ENCODE data around the gene MKKS.
"Not testable (repeated sequence)": the region's sequence is repeated elsewhere in the genome, so short reads cannot be mapped to it uniquely, and the experiment has no call there.

Gene MKKS

GRCh38 chr20:10412591-10413408 lies 21.2 kb downstream of the MKKS start:
- no peak for DNase-seq (ENCODE audit: low read depth in 2 of 2)

GRCh38 chr20:10411673-10412072 lies 22.3 kb downstream of the MKKS start:
- DNase-seq (ENCODE audit: low read depth in 2 of 2): no peak

- DNase-seq (ENCODE audit: low read depth in 2 of 2): no peak
Measured at GRCh38 chr20:10408108-10408813, 25.8 kb downstream of the MKKS start.

- no peak for DNase-seq (ENCODE audit: low read depth in 2 of 2)
Measured at GRCh38 chr20:10404959-10405530, 29.0 kb downstream of the MKKS start.

- no peak for DNase-seq (ENCODE audit: low read depth in 2 of 2)
Measured at GRCh38 chr20:10404023-10404628, 29.9 kb downstream of the MKKS start.

GRCh38 chr20:10402938-10403608 lies 30.9 kb downstream of the MKKS start:
- no peak for DNase-seq (ENCODE audit: low read depth in 2 of 2)

GRCh38 chr20:10398834-10399369 lies 35.1 kb downstream of the MKKS start:
- DNase-seq (ENCODE audit: low read depth in 2 of 2): no peak

- DNase-seq (ENCODE audit: low read depth in 2 of 2): not testable (repeated sequence)
Measured at GRCh38 chr20:10394752-10395151, 39.3 kb downstream of the MKKS start.

GRCh38 chr20:10390709-10391108 lies 43.3 kb downstream of the MKKS start:
- no peak for DNase-seq (ENCODE audit: low read depth in 2 of 2)

GRCh38 chr20:10388597-10388996 lies 45.4 kb downstream of the MKKS start:
- no peak for DNase-seq (ENCODE audit: low read depth in 2 of 2)

- no peak for DNase-seq (ENCODE audit: low read depth in 2 of 2)
Measured at GRCh38 chr20:10387686-10388085, 46.3 kb downstream of the MKKS start.

- no peak for DNase-seq (ENCODE audit: low read depth in 2 of 2)
Measured at GRCh38 chr20:10385850-10386544, 48.0 kb downstream of the MKKS start.

- no peak for DNase-seq (ENCODE audit: low read depth in 2 of 2)
Measured at GRCh38 chr20:10381477-10381876, 52.5 kb downstream of the MKKS start.

GRCh38 chr20:10379761-10380160 lies 54.3 kb downstream of the MKKS start:
- no peak for DNase-seq (ENCODE audit: low read depth in 2 of 2)

GRCh38 chr20:10376270-10377075 lies 57.5 kb downstream of the MKKS start:
- DNase-seq (ENCODE audit: low read depth in 2 of 2): no peak

- no peak for DNase-seq (ENCODE audit: low read depth in 2 of 2)
Measured at GRCh38 chr20:10375191-10375590, 58.8 kb downstream of the MKKS start.

- DNase-seq (ENCODE audit: low read depth in 2 of 2): no peak
Measured at GRCh38 chr20:10374036-10374435, 60.0 kb downstream of the MKKS start.

- no peak for DNase-seq (ENCODE audit: low read depth in 2 of 2)
Measured at GRCh38 chr20:10371467-10371866, 62.6 kb downstream of the MKKS start.

GRCh38 chr20:10370091-10370887 lies 63.7 kb downstream of the MKKS start:
- no peak for DNase-seq (ENCODE audit: low read depth in 2 of 2)
